ENCODE data around the gene ARHGAP15.

DNA sequence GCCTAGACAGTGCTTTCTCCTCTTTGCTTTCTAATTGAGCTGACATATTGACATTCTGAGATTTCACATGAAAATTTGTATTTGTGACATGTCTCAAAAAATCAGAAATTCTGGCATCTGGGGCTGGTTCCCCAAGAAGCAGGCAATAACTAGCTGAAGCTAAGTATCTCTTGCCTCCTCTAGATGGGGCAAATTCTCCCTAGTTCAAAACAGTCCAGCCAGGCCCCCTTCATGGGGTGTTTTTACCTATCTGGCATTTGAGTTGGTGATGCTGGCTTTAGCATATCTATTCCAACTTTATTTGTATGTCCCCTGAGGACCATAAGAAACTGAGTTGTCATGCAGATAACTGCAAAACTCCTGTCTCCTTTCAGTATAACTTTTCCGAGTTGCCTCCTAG is 39.9 kb downstream of the ARHGAP15 start:
- TF ChIP-seq, protein P1, sequence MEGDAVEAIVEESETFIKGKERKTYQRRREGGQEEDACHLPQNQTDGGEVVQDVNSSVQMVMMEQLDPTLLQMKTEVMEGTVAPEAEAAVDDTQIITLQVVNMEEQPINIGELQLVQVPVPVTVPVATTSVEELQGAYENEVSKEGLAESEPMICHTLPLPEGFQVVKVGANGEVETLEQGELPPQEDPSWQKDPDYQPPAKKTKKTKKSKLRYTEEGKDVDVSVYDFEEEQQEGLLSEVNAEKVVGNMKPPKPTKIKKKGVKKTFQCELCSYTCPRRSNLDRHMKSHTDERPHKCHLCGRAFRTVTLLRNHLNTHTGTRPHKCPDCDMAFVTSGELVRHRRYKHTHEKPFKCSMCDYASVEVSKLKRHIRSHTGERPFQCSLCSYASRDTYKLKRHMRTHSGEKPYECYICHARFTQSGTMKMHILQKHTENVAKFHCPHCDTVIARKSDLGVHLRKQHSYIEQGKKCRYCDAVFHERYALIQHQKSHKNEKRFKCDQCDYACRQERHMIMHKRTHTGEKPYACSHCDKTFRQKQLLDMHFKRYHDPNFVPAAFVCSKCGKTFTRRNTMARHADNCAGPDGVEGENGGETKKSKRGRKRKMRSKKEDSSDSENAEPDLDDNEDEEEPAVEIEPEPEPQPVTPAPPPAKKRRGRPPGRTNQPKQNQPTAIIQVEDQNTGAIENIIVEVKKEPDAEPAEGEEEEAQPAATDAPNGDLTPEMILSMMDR (IDR thresholded peaks at IDR 0.05; ENCODE audit: insufficient read depth, low read depth, low read length) = no peak
- no peak for TF ChIP-seq EZH2 (IDR thresholded peaks at IDR 0.05; ENCODE audit: insufficient read depth, low read length)
